HUES48 (cell line): ENCODE data around the gene NAGA.

ENCODE experiments used
- H3K27ac ChIP-seq: one replicate; pipeline ENCODE4 v1.7.0; 2013; ENCODE audit warnings: low read depth, low read length, inconsistent platforms
- H3K27me3 ChIP-seq: 2 replicates; pipeline ENCODE4 v1.6.1; 2013; ENCODE audit warnings: mild to moderate bottlenecking, low read length; ENCODE audit not compliant: control insufficient read depth, insufficient read depth
- H3K36me3 ChIP-seq: 2 replicates; pipeline ENCODE4 v1.6.1; 2013; ENCODE audit warnings: low read length; ENCODE audit not compliant: control insufficient read depth, insufficient read depth
- H3K4me1 ChIP-seq: 2 replicates; pipeline ENCODE4 v1.6.1; 2013; ENCODE audit warnings: mild to moderate bottlenecking, low read length; ENCODE audit not compliant: control insufficient read depth, insufficient read depth
- H3K4me3 ChIP-seq: 2 replicates; pipeline ENCODE4 v1.5.1; 2013; ENCODE audit warnings: mild to moderate bottlenecking, low read depth, low read length
- H3K9ac ChIP-seq: 2 replicates; pipeline ENCODE4 v1.6.1; 2013; ENCODE audit warnings: mild to moderate bottlenecking, low read depth, low read length, moderate library complexity
- H3K9me3 ChIP-seq: 2 replicates; pipeline ENCODE4 v1.6.1; 2013; ENCODE audit warnings: low read length; ENCODE audit not compliant: control insufficient read depth, insufficient read depth

NAGA gene

GRCh38 chr22:42090596-42091454 is 20.2 kb upstream of the NAGA start, which contains the start of gene NDUFA6:
Gene NDUFA6, minus strand, starts transcription at chr22:42090772. Its CDS starts 28 bp downstream, at chr22:42090744.
- H3K27me3 ChIP-seq, result no peaks in the 10 kb centered on the region
- peaks cover 20% of the 10 kb centered on the region for H3K36me3 ChIP-seq
- H3K4me1 ChIP-seq, result no peaks in the 10 kb centered on the region
- H3K9ac ChIP-seq, result peak within 1 kb of the TSS; percentile 92
- peak within 1 kb of the TSS; percentile 99 for H3K27ac ChIP-seq
- no peaks in the 10 kb centered on the region for H3K9me3 ChIP-seq
- peak within 1 kb of the TSS; percentile 82 for H3K4me3 ChIP-seq

- Histone ChIP-seq H3K36me3 (peaks cover 55% of the 10 kb centered on the region), H3K4me1 (no peaks in the 10 kb centered on the region), H3K4me3 (no peak overlapping the region), H3K9me3 (no peaks in the 10 kb centered on the region), H3K27me3 (no peaks in the 10 kb centered on the region), H3K9ac (no peak overlapping the region), H3K27ac (no peak overlapping the region)
Measured at GRCh38 chr22:42086051-42086450, 15.4 kb upstream of the NAGA start.

DNA sequence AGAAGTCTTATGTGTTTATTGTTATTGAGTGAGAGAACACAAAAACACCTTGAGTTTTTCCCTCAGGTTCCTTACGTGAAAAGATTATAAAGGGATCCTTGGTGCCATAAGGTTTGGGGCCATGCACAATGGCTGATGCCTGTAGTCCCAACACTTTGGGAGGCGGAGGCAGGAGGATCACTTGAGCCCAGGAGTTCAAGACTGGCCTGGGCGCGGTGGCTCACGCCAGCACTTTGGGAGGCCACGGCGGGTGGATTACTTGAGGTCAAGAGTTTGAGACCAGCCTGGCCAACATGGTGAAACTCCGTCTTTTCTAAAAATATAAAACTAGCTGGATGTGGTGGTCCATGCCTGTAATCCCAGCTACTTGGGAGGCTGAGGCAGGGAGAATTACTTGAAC is 14.3 kb upstream of the NAGA start:
- H3K4me1 ChIP-seq, result 0 out of 2 replicates have a peak, but pooled peaks cover 3% of the 10 kb centered on the region
- no peak overlapping the region for H3K9ac ChIP-seq
- H3K36me3 ChIP-seq, result peaks cover 55% of the 10 kb centered on the region
- no peaks in the 10 kb centered on the region for H3K27me3 ChIP-seq
- no peaks in the 10 kb centered on the region for H3K9me3 ChIP-seq
- H3K4me3 ChIP-seq, result no peak overlapping the region
- H3K27ac ChIP-seq, result no peak overlapping the region

DNA sequence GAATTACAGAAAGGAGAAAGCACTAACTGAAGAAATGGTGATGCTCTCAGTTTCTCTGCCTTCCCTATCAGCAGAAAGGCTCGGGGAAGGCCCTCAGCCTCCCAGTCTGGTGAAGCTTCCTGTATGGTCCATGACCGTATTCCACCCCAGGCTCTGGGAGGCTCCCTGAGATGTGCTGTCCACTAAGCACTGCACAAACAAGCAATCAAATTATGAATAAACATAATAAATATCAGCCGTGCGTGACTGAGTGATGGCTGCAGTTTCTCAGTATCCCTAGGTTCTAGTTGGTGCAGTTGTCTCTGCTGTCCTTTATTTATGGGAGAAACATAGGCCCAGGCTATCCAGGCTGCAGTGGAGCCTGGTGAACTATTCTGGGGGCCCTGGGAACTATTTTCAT is 12.5 kb upstream of the NAGA start:
- no peak overlapping the region for H3K27ac ChIP-seq
- no peak overlapping the region for H3K9ac ChIP-seq
- no peaks in the 10 kb centered on the region for H3K9me3 ChIP-seq
- peaks cover 7% of the 10 kb centered on the region; the same call in 1 of the 2 replicates for H3K4me1 ChIP-seq
- H3K4me3 ChIP-seq, result no peak overlapping the region
- peaks cover 49% of the 10 kb centered on the region for H3K36me3 ChIP-seq
- H3K27me3 ChIP-seq, result no peaks in the 10 kb centered on the region

DNA sequence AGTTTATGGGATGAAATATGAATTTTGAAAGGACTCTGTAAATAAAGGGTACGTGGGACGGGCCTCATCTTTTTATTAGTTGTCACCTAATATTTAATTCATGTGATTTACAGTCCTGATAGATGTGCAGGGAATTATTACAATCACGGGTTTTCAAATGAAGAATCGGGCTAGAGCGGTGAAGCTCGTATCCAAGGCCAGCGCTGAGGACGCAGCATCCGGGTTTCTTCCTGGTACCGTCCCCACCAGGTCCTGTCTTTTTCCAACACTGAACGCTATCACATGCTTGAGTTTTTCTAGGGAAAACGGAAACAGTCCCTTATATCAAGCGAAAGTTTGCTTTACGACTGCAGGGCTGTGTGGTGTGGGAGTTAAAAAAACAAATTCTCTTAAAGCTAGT is 9.7 kb upstream of the NAGA start:
- Histone ChIP-seq H3K27ac (no peak overlapping the region), H3K9ac (no peak overlapping the region)

DNA sequence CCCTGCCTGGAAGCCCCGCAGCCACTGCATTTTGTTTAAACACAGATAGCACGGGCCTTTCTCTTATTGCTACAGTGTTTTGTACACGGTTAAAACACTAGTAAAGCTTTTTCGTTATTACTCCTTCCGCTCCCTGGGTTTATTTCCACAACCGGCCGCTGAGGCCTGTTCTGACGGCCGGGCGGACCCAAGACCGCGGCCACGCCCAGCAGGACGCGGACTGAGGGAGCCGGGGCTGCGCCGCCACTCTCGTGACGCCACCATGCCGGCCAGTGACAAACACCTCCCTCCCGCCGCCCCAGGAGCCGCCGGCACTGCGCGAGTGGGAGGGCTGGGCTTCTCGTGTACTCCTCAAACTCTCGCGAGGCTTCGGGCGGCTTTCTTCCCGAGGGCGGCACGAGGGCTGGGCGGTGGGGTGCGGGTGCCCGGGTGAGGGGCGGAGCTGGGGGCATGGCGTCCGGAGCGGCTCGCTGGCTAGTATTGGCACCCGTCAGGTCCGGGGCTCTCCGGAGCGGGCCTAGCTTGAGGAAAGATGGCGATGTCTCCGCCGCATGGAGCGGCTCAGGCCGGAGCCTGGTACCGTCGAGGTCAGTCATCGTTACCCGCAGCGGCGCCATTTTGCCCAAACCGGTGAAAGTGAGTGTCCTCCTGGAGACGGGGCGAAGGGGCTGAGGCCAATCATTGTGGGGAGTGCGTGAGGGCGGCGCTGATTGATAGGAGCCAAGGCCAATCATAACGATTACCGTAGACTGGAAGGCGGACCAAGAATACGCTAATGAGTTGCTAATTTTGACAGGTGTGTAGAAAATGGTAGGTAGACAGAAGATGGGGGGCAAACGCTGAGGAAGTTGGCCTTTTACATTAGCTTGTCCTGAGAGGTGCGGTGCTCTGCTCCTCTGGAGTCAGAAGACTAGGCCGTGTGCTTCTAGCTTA is 9.0 kb upstream of the NAGA start, which contains the start of gene SMDT1:
TSS of gene SMDT1 (plus strand) at position 382 of the 933 bp plus-strand sequence. CDS start at position 451, 69 bp downstream.
- Histone ChIP-seq H3K27ac (peak within 1 kb of the TSS; percentile 91), H3K4me3 (peak within 1 kb of the TSS; percentile 84), H3K4me1 (peaks cover 7% of the 10 kb centered on the region; the same call in 1 of the 2 replicates), H3K9ac (peak within 1 kb of the TSS; percentile 90), H3K27me3 (no peaks in the 10 kb centered on the region), H3K36me3 (peaks cover 27% of the 10 kb centered on the region), H3K9me3 (no peaks in the 10 kb centered on the region)

More for the DNA sequence above, 9.7 kb upstream of the NAGA start:
- no peaks in the 10 kb centered on the region for H3K9me3 ChIP-seq
- no peaks in the 10 kb centered on the region for H3K27me3 ChIP-seq
- H3K36me3 ChIP-seq, result peaks cover 34% of the 10 kb centered on the region
- H3K4me1 ChIP-seq, result peaks cover 7% of the 10 kb centered on the region; the same call in 1 of the 2 replicates
- peak overlapping the region; percentile 84 for H3K4me3 ChIP-seq

GRCh38 chr22:42078469-42079318 is 8.1 kb upstream of the NAGA start:
- peak overlapping the region; percentile 91 for H3K27ac ChIP-seq
- H3K4me3 ChIP-seq, result peak overlapping the region; percentile 84

DNA sequence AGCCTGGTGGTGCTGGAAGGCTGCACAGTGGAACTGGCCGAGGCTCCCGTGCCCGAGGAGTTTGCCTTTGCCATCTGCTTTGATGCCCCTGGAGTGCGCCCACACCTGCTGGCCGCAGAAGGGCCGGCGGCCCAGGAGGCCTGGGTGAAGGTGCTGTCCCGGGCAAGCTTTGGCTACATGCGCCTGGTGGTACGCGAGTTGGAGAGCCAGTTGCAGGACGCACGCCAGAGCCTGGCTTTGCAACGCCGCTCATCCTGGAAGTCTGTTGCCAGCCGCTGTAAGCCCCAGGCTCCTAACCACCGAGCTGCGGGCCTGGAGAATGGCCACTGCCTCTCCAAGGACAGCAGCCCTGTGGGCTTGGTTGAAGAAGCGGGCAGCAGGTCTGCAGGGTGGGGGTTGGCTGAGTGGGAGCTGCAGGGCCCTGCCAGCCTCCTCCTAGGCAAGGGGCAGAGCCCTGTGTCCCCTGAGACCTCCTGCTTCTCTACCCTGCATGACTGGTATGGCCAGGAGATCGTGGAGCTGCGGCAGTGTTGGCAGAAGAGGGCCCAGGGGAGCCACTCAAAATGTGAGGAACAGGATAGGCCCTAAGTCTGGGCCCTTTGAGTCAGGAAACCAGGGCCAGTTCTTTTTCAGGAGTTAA is 7.0 kb upstream of the NAGA start:
- Histone ChIP-seq H3K4me3 (no peak overlapping the region), H3K9ac (no peak overlapping the region), H3K27ac (no peak overlapping the region), H3K9me3 (no peaks in the 10 kb centered on the region), H3K4me1 (peaks cover 7% of the 10 kb centered on the region; the same call in 1 of the 2 replicates), H3K27me3 (peaks cover 7% of the 10 kb centered on the region; the same call in 1 of the 2 replicates), H3K36me3 (peaks cover 11% of the 10 kb centered on the region; the same call in 1 of the 2 replicates)

More at GRCh38 chr22:42078469-42079318, 8.1 kb upstream of the NAGA start:
- Histone ChIP-seq H3K36me3 (peaks cover 22% of the 10 kb centered on the region; the same call in 1 of the 2 replicates), H3K9ac (peak overlapping the region; percentile 90), H3K4me1 (peaks cover 7% of the 10 kb centered on the region; the same call in 1 of the 2 replicates), H3K9me3 (no peaks in the 10 kb centered on the region), H3K27me3 (peaks cover 2% of the 10 kb centered on the region; the same call in 1 of the 2 replicates)

GRCh38 chr22:42076764-42077485 is 6.3 kb upstream of the NAGA start:
- Histone ChIP-seq H3K27ac (no peak overlapping the region), H3K4me1 (peaks cover 7% of the 10 kb centered on the region; the same call in 1 of the 2 replicates), H3K4me3 (no peak overlapping the region), H3K9ac (no peak overlapping the region), H3K36me3 (peaks cover 7% of the 10 kb centered on the region; the same call in 1 of the 2 replicates), H3K27me3 (peaks cover 7% of the 10 kb centered on the region; the same call in 1 of the 2 replicates), H3K9me3 (no peaks in the 10 kb centered on the region)
